Tibial nerve (tissue), 4 donors: ENCODE data around the gene EBF4.

Experiments
- CTCF ChIP-seq, 5 experiments: fragments of 200-600 bp in 3 of 5; fragments of 450-650 bp in 2 of 5; sonication (generic) in 3 of 5; IDR thresholded peaks; one replicate each; pipeline ENCODE4 v1.5.1; 2016 to 2019; ENCODE audit warnings: antibody characterized with exemption in 5 of 5, mild to moderate bottlenecking in 3 of 5, moderate library complexity in 2 of 5
- EP300 ChIP-seq, 2 donors: sonication (generic); formaldehyde crosslinking; IDR thresholded peaks; one replicate each; pipeline ENCODE4 v1.6.1; 2017; ENCODE audit warnings: antibody characterized with exemption in 2 of 2, mild to moderate bottlenecking in 1 of 2
- POLR2A ChIP-seq, 2 donors: fragments of 450-650 bp; IDR thresholded peaks; one replicate each; pipeline ENCODE4 v1.6.1; 2017; ENCODE audit warnings: antibody characterized with exemption in 2 of 2, mild to moderate bottlenecking in 2 of 2, moderate library complexity in 2 of 2

DNA sequence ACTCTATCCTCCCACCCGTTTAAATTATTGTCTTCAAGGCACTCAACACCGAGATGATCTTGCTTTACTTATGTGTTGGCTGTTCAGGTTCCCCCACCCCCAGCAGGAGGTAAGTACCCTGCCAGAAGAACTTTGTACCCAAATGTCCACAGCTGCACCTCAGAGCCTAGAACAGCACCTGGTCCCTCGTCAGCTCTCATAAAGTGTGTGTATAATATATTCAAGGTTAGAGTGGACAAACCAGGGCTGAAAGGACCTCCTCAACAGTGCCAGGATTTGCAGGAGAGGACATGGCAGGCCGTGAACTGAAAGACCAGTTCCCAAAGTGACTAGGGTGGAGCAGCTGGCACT lies 113.7 kb downstream of the EBF4 start:
- TF ChIP-seq CTCF (IDR thresholded peaks at IDR 0.05) (no peak), POLR2A (IDR thresholded peaks at IDR 0.05) (no peak), EP300 (IDR thresholded peaks at IDR 0.05) (no peak)
